Body of pancreas (tissue), 4 donors: Measurements from ENCODE around the gene ATG16L1. TPM values are rescaled to one million over a fixed set of nuclear protein-coding genes. Genes with fewer than 3 reads are reported as not detected.

Experiments used
- ATAC-seq: fragments of 150-250 bp; one replicate; pipeline ENCODE4 v1.9.1; 2016
- DNase-seq, 4 donors: peaks; one replicate each; pipeline ENCODE4 v3.0.0-alpha.2; 2019
- H3K27ac ChIP-seq, 4 donors: fragments of 200-600 bp; sonication (generic); 1 replicate in 3 of 4; 2 replicates in 1 of 4; pipeline versions ENCODE4 v1.5.1 to v1.6.1; 2016 to 2019; ENCODE audit warnings: mild to moderate bottlenecking in 1 of 4, mixed read lengths in 1 of 4, moderate library complexity in 1 of 4
- H3K27me3 ChIP-seq, 2 donors: fragments of 200-600 bp; sonication (generic); one replicate each; pipeline ENCODE4 v1.6.0; 2016; ENCODE audit warnings: mild to moderate bottlenecking in 1 of 2
- H3K36me3 ChIP-seq, 2 donors: fragments of 200-600 bp; sonication (generic); replicated peaks in 1 of 2; 2 replicates each; pipeline ENCODE4 v1.5.1; 2016; ENCODE audit warnings: low read depth in 2 of 2; ENCODE audit not compliant: insufficient read depth in 1 of 2
- H3K4me1 ChIP-seq: fragments of 200-600 bp; sonication (generic); one replicate; pipeline ENCODE4 v1.6.0; 2016
- H3K4me3 ChIP-seq, 2 donors: fragments of 200-600 bp; sonication (generic); 1 replicate in 1 of 2; 2 replicates in 1 of 2; pipeline ENCODE4 v1.5.1; 2016 to 2019
- H3K9me3 ChIP-seq, 3 donors: fragments of 200-600 bp; sonication (generic); 1 replicate in 2 of 3; 2 replicates in 1 of 3; pipeline ENCODE4 v1.5.1; 2016
- POLR2A ChIP-seq, 3 donors: fragments of 450-650 bp; IDR thresholded peaks; one replicate each; pipeline ENCODE4 v1.6.1; 2016; ENCODE audit warnings: antibody characterized with exemption in 3 of 3, mild to moderate bottlenecking in 2 of 3
- WGBS, 2 donors: methylation state at CpG; one replicate each; pipeline ENCODE4 v1.1.5; 2017; 5-methylcytosine and 5-hydroxymethylcytosine counted together
- intact Hi-C: fragments of 100-400 bp; cut with DNase I; formaldehyde crosslinking; loops from one replicate; pipeline ENCODE4 v1.15.1; 2023
- total RNA-seq, 2 donors: library from RNA; depleted of rRNA; stranded (reverse); fragments of >200 nt; gene quantifications; one replicate each; pipeline ENCODE4 v1.1.0, GENCODE V29; 2016
- TF ChIP-seq, protein P1 (sequence below), 7 experiments: fragments of 450-650 bp in 4 of 7; fragments of 200-600 bp in 3 of 7; sonication (generic) in 3 of 7; IDR thresholded peaks; one replicate each; pipeline ENCODE4 v1.5.1; 2016 to 2019; ENCODE audit warnings: antibody characterized with exemption in 7 of 7

ATG16L1 gene
- total RNA-seq, 2 donors from 2014 or later, result 23.7 to 29.1 TPM

DNA sequence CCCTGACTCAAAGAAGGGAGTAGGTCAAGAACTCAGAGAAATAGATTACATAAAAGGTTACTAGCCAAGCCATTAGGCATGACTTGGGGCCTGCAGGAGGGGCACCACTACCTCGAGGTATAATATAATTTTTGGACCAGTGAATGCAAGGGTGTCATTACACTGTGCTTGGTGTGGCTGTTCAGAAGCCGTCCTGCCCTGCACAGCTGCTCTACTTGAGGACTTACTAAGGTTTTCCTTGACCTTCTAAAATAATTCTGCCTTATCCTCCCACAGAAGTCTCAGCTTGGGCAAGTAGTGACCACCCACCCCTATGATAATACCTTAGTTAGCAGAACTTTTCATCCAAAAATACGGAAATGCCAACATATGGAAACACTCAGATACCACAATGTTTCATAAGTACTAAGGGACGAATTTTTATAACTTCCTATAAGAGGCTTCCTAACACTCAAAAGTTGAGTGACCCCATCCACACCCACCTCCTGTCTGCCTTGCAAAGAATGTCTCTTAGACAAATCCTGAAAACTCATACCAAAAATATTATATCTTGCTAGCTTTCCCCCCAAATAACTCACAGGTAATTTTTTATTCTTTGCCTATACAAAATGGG is 17.7 kb upstream of the ATG16L1 start:
- no peak for ATAC-seq
- intact Hi-C loops, result no loop called here
- TF ChIP-seq, protein P1, sequence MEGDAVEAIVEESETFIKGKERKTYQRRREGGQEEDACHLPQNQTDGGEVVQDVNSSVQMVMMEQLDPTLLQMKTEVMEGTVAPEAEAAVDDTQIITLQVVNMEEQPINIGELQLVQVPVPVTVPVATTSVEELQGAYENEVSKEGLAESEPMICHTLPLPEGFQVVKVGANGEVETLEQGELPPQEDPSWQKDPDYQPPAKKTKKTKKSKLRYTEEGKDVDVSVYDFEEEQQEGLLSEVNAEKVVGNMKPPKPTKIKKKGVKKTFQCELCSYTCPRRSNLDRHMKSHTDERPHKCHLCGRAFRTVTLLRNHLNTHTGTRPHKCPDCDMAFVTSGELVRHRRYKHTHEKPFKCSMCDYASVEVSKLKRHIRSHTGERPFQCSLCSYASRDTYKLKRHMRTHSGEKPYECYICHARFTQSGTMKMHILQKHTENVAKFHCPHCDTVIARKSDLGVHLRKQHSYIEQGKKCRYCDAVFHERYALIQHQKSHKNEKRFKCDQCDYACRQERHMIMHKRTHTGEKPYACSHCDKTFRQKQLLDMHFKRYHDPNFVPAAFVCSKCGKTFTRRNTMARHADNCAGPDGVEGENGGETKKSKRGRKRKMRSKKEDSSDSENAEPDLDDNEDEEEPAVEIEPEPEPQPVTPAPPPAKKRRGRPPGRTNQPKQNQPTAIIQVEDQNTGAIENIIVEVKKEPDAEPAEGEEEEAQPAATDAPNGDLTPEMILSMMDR (IDR thresholded peaks at IDR 0.05), result no peak
- TF ChIP-seq POLR2A (IDR thresholded peaks at IDR 0.05), result no peak

DNA sequence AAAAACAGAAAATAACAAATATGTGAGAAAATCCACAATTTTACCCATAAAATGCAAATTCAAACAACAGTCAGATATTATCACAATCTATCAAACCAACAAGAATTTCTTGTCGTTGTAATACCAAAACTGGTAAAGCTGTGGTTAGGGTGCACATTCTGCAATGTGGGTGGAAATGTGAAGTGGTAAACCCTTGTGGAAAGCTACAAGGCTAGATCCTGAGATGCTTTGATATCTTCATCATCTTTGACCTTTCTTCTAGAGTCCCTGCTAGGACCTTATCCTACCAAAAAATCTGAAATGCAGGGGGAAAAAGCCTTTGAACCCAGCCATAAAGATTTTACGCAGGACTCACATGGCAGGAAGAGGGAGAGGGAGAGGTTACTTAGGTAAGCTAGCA is 17.2 kb upstream of the ATG16L1 start:
- ATAC-seq (no peak), DNase-seq (no peak)
- Histone ChIP-seq H3K27ac (no peak overlapping the region), H3K4me1 (no peaks in the 10 kb centered on the region), H3K9me3 (no peaks in the 10 kb centered on the region), H3K27me3 (no peaks in the 10 kb centered on the region), H3K4me3 (no peak overlapping the region), H3K36me3 (no peaks in the 10 kb centered on the region)
- intact Hi-C loops, result no loop called here
- 61 to 82% methylated on average over 2 of the region's 2 CpGs for WGBS, 2 donors
- TF ChIP-seq, protein P1 (IDR thresholded peaks at IDR 0.05), result no peak
- TF ChIP-seq POLR2A (IDR thresholded peaks at IDR 0.05), result no peak

More for the DNA sequence above, 17.7 kb upstream of the ATG16L1 start:
- DNase-seq, result no peak
- H3K27ac ChIP-seq, result no peak overlapping the region
- H3K4me3 ChIP-seq, result no peak overlapping the region
- no peaks in the 10 kb centered on the region for H3K9me3 ChIP-seq
- 52 to 53% methylated on average over 4 of the region's 4 CpGs for WGBS, 2 donors
- H3K4me1 ChIP-seq, result no peaks in the 10 kb centered on the region
- H3K27me3 ChIP-seq, result no peaks in the 10 kb centered on the region
- H3K36me3 ChIP-seq, result no peaks in the 10 kb centered on the region

DNA sequence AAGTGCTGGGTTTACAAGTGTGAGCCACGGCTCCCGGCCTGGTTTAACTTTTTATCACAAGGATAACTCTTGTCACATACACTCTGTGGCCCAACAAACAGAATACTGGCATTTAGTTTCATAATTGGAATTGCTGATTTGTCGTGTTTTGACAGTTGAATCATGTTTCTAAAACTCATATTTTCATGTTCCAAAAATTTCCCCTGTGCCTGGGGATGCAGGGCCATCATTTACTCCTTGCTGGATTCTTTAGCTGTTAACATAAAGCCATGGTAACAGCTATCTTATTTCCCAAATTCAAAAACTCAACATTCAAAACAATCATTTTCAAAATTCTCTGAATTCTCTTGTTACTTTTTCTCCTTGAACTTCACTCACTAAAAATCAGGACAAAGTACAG is 16.5 kb upstream of the ATG16L1 start:
- H3K27ac ChIP-seq, result no peak overlapping the region
- TF ChIP-seq POLR2A (IDR thresholded peaks at IDR 0.05), result no peak
- TF ChIP-seq, protein P1 (IDR thresholded peaks at IDR 0.05), result no peak
- H3K4me3 ChIP-seq, result no peak overlapping the region
- no peaks in the 10 kb centered on the region for H3K27me3 ChIP-seq
- ATAC-seq (no peak), DNase-seq (no peak)
- no peaks in the 10 kb centered on the region for H3K36me3 ChIP-seq
- no peaks in the 10 kb centered on the region for H3K9me3 ChIP-seq
- intact Hi-C loops, result no loop called here
- WGBS, 2 donors, result 77 to 89% methylated on average over 3 of the region's 3 CpGs
- no peaks in the 10 kb centered on the region for H3K4me1 ChIP-seq

DNA sequence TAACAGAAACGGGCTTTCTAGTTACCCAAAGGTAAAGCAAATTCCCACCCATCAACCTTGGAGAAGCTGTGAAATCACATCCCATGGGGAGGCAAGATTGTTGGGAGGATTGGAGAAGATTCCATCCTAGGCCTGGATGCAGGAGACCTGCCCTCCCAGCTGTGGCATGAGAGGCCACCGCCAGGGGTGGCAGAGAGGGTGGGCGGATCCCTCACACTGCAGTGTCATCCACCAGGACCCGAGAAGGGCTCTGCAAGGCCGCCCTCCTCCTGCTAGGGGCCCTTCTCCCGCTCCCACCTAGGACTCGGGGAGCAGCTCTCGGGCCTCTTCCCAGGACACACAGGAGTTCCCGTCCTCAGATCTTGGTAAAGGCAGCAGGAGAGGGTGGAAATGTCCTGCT is 15.5 kb upstream of the ATG16L1 start:
- intact Hi-C loops, result no loop called here
- no peaks in the 10 kb centered on the region for H3K36me3 ChIP-seq
- H3K27ac ChIP-seq, result no peak overlapping the region
- no peaks in the 10 kb centered on the region for H3K9me3 ChIP-seq
- WGBS, 2 donors, result 48 to 80% methylated on average over 6 to 9 of the region's 9 CpGs
- TF ChIP-seq, protein P1 (IDR thresholded peaks at IDR 0.05), result no peak
- no peak for TF ChIP-seq POLR2A (IDR thresholded peaks at IDR 0.05)
- H3K27me3 ChIP-seq, result no peaks in the 10 kb centered on the region
- no peak for DNase-seq
- no peak for ATAC-seq
- H3K4me1 ChIP-seq, result no peaks in the 10 kb centered on the region
- no peak overlapping the region for H3K4me3 ChIP-seq
